NCI-H1694 treated with DMSO at 0.1 percent for 48 hours (cell line): ENCODE measurements around the gene DNAJC5.
"Not testable (repeated sequence)": the region's sequence is repeated elsewhere in the genome, so short reads cannot be mapped to it uniquely, and the experiment has no call there.

Experiments
- DNase-seq: peaks from one replicate; lab custom pipeline; 2025; lab: John Stamatoyannopoulos, UW

The DNAJC5 gene, protein sequence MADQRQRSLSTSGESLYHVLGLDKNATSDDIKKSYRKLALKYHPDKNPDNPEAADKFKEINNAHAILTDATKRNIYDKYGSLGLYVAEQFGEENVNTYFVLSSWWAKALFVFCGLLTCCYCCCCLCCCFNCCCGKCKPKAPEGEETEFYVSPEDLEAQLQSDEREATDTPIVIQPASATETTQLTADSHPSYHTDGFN

DNA sequence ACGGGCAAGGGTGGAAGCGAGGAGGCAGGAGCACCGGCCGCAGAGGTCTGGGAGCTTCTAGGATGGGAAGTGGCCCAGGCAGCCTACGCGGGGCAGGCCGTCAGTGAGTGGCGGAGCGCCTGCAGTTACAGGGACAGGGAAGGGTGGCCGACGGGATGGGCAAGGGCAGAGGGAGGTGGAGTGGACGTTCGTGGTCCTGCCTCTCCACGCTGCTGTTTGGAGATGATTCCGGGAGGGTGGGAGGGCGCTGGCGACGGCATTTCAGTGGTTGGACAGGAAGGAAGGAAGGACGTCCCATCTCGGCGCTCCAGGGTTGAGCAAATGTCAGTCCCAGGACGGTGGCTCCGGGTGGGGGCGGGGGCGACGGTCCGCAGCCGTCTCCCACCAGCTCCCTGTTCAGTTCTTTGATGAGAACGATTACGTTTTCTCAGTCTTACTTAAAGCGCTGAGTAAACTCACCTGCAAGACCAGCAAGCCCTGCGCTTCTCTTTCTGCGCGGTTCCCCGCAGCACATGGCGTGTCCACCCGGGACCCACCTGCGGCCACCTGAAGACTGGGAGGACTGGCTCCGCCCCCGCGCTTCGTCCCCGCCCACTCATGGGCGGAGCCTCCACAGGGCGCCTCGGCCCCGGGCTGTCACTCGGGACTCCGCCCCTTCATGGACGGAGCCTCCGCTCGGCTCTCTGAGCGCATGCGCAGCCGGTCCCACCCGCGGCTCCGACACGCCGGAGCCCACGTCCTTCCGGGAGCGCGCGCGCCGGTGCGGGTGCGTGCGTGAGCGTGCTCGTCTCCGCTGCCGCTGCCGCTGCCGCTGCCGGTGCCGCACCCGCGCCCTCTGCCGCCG is at the start of gene DNAJC5:
DNAJC5 (plus strand) TSS at position 769 of the 844 bp plus-strand sequence. CDS start 33,220 bp downstream, outside the sequence.
- DNase-seq = peak; percentile 53

DNA sequence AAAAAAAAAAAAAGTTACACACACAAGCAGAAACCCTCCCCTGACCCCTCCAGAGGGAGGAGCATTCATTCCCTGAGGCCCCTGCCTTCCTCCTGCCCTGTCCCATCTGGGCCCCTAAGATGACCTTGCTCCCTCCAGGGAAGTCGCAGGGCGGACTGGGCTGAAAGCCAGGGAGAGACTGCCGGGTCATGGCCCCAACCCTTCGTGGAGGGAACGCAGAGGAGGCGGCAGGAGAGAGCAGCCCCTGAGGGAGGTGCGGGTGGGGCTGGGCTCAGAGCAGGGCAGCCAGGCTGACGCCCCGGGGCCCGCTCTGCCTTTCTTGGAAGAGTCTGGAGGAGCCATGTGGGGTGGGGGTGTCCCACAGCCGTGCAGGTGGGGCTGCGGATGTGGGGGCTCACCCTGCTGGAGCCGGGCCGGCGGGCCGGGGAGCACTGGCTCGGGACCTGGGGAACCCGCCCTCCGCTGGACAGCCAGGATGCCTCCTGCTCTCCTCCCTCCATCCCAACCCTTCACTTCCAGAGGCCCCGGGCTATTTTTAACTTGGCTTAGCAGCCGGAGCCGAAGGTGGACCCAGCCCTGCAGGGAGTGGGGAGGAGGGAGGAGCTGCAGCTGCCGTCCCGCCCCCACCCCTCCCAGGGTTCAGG is 48.7 kb upstream of the DNAJC5 start:
- no peak for DNase-seq

DNA sequence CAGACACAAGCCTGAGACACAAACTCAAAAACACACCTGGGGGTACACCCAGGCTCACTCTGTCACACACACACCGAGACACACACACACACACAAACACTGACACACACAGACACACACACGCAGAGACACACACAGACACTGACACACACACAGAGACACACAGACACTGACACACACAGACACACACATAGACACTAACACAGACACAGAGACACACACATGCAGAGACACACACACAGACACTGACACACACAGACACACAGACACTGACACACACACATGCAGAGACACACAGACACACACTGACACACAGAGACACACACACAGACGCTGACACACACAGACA is 48.1 kb upstream of the DNAJC5 start:
- DNase-seq = no peak

DNA sequence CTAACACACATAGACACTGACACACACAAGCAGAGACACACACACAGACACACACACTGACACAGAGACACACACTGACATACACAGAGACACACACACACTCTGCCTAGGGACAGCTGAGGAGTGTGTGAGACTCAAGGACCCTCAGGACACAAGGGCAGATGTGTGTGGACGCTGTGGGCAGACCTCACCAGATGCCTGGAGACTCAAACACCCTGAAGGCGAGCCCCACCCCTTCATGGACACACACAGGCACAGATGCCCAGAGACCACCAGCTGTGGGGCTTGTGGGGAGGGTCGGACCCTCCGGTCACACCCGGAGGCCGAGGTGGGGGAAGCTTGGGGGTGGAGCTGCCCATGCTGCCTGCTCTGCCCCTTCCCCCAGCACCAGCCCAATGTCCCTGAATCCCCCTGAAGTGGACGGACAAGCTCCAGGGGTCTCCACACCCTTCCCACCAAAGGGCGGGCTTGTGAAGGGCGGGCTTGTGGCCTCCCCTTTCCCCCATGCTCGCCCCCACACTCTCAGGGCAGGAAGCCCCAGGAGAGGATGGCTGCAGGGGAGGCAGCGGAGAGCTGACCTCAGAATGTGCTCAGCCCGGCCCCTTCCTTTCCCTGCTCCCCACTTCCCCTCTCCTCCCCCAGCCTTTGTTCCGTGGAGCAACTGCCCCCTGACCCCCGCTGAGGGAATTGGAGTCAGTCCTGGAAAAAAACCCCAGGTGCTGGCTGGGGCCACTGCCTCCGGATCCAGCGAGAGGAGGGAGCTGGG is 47.5 kb upstream of the DNAJC5 start:
- DNase-seq = no peak

DNA sequence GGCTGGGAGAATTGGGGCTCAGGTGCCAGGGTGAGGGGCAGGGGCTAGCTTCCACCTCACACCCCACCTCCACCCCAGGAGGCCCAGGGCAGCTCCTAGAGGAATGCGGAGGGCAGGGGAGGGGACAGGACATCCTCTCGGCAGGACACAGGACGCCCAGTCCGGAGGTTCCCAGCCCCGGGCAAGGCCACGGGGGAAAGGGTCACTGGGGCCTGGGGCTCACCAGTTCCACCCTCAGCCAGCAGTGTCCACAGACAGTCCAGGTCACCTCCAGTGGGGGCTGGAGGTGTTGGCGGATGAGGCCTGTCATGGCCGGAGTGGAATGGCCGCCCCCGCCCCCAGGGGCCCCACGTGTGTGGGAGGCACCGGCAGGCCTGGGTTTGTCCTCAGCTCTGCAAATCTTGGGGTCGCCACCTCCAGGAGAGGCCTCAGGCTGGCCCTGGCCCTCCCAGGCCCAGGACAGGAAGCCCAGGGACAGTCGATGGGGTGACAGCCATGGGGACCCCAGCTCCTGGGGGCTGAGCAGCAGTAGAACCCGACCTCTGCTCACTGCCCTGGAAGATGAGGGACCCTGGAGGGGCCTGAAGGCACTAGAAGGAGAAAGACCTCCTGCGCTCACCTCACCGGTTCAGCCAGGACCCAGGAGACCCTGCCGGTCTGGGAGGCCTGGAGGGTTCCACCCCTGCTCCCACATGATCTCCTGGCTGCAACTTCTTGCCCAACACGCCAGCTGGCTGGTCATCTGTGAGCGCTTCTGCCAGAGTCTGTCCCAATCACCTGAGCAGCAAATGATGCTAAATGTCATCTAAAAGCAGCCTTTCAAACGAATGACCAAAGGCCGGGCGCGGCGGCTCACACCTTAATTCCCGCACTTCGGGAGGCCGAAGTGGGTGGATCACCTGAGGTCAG is 46.7 kb upstream of the DNAJC5 start:
- DNase-seq = no peak

DNA sequence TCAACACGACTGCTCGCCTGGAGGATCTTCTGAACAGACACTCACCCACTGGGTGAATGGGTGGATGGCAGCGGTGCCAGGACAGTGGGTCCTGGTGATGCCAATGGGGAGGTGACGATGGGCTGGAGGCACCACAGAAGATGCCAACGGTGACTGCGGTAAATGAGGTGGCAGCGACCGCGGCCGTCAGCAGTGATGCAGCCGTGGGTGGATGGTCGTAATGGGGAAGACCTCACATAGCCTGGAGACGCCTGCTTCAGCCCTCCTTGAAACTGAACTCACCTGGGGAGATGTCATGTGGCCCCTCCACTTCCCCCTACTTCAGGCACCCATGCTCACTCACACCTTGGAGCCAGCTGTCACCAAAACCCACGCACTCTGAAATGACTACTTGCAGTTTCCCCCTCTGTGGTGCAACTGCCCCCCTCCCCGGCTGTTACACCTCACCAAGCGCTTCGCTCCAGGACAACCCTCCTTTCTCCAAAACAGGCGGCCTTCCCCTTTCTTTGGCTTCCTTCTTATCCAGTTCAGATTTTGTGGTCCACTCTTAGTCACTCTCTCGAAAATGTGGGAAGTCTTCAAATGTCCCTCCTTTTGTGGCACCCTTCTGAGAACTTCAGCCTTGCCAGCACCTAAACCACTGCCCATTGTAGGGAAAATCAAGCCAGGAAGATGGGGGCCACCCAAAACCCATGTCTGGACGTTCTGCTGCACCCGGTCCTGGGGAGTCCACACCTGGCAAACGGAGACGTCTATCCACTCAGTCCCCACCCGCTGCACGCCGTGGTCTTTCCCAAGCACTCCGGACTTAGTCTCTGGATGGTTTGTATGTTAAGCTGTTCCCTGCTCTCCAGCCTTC is 44.0 kb upstream of the DNAJC5 start:
- no peak for DNase-seq

DNA sequence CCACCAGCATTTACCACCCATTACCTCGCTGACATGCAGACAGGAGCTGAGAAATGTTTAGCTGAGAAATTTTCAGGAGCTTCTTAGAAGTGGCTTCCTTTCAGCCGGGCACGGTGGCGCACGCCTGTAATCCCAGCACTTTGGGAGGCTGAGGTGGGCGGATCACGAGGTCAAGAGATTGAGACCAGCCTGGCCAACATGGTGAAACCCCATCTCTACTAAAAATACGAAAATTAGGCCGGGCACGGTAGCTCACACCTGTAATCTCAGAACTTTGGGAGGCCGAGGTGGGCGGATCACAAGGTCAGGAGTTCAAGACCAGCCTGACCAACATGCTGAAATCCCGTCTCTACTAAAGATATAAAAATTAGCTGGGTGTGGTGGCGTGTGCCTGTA is 43.4 kb upstream of the DNAJC5 start:
- DNase-seq = not testable (repeated sequence)

DNA sequence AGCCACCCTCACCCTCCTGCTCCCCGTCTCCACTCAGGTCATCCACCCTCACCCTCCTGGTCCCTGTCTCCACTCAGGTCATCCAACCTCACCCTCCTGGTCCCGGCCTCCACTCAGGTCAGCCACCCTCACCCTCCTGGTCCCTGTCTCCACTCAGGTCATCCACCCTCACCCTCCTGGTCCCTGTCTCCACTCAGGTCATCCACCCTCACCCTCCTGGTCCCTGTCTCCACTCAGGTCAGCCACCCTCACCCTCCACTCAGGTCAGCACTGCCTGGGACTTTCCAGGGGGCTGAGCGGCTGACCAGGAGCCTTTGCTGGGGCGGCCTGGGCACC is 41.2 kb upstream of the DNAJC5 start:
- not testable (repeated sequence) for DNase-seq

DNA sequence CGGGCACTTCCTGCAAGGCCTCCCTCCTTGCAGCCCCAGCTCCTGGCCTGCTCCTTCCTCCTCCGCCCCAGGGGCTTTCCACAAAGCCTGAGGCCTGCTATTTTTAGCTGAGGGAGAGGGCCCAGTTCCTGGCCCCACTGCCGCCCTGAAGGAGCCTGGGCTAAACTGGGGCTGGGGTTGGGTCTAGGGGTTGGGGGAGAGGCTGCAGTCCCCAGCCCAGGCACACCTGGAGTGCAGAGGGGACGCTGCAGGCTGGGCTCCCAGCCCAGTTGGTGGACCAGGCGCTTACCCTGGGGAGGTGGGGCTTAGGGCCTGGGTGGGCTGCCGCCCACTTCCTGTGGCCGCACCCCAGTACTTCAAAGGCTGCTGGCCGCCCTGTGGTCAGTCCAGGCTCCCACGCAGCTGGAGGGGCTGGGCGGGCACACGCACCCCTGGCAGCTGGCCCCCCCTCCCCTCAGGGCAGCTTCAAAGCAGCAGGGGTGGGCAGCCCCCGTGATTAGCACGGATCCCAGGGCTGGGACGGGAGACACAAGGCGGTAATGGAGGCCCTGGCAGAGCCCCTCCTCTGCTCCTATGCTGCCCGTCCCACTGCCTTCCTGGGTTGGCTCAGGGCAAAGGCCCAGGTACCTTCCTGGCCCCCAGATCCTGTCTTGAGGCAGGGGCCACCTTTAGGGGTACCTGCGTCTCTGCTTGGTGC is 40.7 kb upstream of the DNAJC5 start:
- no peak for DNase-seq

DNA sequence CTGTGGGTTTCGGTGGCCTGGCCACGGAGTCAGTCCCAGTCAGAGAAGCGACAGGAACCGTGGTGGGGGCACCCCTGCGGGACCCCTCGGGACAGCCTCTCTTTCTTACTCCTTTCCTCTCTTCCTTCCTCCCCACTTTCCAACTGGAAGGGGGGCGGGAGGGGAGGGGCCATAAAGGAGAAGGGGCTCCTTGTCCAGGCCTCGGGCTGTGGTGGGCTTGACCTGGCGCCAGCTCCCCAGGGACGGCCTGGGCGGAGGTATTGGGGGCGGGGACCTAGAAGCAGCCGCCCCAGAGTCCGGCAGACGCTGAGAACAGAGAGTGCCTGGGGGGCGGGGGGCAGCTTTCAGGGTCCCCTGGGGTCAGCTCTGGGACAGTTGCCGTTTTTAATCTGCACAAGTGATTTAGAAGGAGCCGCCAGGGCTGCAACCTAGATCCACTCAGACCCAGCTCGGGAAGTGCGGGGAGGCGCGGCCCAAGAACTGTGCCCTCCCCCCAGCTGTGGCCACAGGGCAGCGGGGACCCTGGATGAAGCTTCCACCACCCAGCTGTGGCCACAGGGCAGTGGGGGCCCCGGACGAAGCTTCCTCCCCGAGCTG is 40.1 kb upstream of the DNAJC5 start:
- DNase-seq = no peak

DNA sequence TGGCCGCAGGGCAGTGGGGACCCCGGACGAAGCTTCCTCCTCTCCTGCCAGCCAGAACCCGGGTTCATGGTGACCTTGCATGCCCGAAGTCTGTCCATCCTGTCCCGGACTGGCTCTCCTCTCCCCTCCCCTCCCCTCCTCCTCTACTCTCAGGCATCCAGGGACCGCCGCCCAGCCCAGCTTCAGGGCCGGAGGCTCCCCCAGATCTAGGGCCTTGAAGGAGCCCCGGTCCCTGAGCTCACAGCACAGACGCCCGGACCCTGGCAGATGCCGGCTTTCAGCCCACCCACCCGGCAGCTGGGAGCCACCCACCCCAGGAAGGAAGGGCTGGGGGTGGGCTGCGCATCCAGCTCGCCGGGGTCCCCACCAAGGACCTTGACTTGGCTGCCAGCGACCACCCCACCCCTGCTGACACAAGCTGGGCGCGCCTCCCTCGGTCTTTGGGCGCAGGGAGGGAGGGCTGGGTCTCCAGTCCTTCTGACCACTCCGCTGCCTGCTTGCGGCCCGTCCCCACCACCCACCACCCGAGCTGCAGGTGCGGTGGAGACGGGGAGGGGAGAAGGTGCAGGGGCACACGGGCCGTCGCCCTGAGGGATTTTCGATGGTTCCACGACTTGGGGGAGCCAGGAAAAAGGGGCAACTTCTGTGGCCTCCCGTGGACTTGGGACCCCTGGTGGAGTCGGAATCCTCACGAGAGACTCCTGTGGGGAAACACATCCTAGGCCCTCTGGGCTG is 39.4 kb upstream of the DNAJC5 start:
- no peak for DNase-seq

DNA sequence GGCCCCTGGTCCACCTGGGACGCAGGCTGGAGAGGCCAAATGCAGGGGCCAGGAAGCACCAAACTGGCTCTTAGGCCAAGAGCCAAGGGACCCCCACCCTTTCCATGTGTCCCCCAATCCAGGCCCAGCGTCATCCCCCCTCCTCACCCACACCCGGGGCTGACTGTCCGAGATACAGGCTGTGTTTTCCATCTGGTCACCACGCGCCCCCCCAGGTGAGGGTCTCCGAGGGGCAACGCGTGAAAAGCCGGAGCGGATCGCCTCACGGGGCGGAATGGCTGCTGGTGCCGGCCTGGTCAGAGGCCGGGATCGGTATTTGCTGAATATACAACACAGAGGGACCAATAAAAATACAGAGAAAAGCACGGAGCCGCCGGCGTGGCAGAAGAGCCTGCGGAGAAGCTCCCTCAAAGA is 38.8 kb upstream of the DNAJC5 start:
- no peak for DNase-seq

DNA sequence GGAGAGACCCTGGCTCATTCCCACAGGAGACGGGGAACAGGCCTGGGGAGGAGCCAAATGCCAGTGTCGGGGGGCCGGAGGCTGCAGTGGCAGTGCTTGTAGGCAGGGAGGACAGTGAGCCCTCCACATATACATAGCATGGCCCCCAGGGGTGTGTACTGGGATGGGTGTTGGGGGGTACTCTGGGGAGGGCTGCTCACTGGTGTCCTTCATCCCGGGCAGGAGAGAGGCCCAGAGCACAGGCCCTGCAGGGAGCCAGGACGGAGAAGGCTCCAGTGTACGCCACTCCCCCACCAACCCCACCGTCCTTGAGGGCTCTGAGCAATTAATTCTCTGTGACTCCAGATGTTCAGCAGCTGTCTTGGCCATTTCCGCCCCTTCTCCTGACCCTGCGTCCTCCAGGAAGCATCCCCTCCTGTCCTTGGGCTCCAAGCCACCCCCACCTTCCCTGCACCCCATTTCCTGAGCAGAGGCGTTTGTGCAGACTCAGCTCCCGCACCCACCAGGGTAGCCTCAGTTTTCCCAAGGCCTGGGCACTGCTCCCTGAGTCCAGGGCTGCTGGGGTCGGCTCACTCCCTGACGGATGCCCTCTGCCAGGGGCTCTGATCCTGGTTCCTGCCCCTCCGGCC is 37.0 kb upstream of the DNAJC5 start:
- DNase-seq = no peak

DNA sequence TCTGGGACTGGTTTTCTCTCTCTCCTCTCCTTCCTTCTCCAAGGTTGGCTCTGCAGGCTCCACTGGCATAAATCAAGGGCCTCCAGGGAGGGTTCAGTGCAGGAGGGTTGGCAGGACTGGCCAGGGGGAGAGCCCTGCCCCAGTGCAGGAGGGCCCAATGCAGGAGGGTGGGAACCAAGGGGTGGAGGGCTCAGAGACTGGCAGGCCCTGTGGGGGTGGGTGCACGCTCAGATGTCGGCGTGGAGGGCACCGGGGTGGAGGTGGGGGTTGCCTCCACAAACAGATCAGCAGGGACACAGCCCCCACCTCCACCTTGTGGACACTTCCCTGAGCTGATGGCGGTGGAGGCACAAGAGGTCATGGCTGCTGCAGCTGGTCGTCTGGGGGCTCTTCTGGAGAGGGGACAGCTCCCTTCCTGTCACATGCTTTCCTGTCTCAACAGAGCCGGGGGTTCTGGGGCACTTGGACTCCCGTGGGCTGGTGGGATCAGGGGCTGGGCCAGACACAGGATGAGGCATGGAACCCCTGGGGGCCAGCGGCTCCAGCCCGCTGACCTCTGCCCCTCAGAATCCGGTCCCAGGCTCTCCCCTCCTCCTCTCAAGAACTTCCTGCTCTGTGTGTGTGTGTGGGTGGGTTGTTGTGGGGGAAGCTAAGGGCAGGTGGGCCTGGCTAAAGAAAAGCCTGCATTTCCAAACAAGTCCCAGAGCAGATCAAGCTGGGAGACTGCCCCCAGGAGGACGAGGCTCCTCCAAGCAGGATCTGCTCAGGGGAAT is 36.3 kb upstream of the DNAJC5 start:
- no peak for DNase-seq

DNA sequence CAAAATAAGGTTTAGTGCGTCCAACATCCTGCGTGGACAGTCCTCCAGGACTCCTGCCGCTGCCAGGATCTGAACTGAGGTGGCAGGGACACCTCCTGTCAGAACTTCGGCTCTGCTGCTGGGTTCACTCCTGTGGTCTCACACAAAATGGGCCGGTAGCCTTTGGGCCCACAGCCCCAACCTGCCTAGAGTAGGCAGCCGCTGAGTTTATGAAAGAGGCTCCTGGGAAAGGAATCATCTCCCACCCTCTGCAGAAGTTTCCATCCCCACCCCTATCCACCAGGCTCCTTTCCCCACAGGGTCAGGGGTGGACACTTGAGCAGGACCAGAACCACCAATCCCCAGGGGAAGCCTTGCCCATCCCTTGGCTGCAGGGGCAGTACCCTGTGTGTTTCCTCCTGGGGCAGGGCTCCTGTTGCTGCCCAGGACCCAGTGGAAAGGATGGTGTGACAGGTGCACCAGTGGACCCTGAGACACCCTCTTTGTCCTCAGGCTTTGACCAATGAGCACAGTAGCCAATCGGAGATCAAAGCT is 35.7 kb upstream of the DNAJC5 start:
- DNase-seq = no peak

DNA sequence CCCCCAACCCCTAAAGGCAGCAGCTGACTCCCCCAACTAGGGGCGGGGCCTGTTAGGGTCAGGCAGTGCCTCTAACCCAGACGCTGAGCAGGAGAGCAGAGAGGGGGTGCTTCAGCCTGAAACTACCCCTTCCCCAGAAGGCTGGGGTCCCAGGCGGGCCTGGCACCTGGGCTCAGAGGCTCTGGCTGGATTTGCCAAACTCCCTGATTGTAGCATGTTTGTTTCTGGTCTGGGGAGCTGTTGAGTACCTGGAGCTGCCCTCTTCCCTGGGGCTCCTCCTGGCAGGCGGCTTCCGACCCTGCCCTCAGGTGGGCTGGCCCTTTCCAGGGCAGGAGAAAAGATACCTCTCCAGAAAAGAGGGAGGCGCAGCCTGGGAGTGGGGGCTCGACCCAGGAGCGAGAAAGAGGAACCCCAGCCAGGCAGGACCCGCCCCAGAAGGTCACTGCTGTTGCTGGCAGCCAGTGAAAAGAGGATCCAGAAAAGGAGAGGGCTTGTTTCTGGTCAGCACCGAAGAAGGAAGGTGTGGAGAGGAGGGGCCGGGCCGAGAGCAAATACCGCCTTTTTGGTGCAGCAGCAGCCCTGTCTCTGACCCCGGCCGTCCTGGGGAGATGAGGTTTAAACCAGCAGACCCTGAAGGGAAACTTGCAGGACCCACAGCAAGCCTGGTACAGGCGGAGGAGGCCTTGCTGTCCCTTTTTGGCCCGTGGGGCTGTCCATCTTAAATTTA is 34.4 kb upstream of the DNAJC5 start:
- DNase-seq = no peak
